CD14-positive monocyte (primary cell): ENCODE results near the gene TMEM187. TPM values are rescaled to one million over a fixed set of nuclear protein-coding genes. Genes with fewer than 3 reads are reported as not detected.

Experiments used
- DNase-seq, 3 donors: peaks; one replicate each; pipeline ENCODE4 v3.0.0-alpha.2; 2011 to 2022
- H2AFZ ChIP-seq: 2 replicates; pipeline ENCODE4 v1.6.0; 2012; ENCODE audit warnings: mild to moderate bottlenecking, low read depth, low read length, inconsistent platforms; ENCODE audit not compliant: insufficient read depth, poor library complexity, severe bottlenecking
- H3K27ac ChIP-seq, 2 donors: 1 replicate in 1 of 2; 2 replicates in 1 of 2; pipeline ENCODE4 v1.5.1; 2012 to 2013; ENCODE audit warnings: low read length in 2 of 2, control low read depth in 1 of 2, inconsistent platforms in 1 of 2, low read depth in 1 of 2, mild to moderate bottlenecking in 1 of 2
- H3K27me3 ChIP-seq, 2 donors: one replicate each; pipeline versions ENCODE4 v1.6.0 to v1.6.1; 2011 to 2013; ENCODE audit warnings: low read length in 2 of 2; ENCODE audit not compliant: control insufficient read depth in 2 of 2, insufficient read depth in 2 of 2
- H3K36me3 ChIP-seq, 2 donors: replicated peaks in 1 of 2; 1 replicate in 1 of 2; 2 replicates in 1 of 2; pipeline versions ENCODE4 v1.5.1 to v1.6.1; 2012 to 2013; ENCODE audit warnings: low read length in 2 of 2, control low read depth in 1 of 2, inconsistent platforms in 1 of 2, mild to moderate bottlenecking in 1 of 2; ENCODE audit not compliant: insufficient read depth in 2 of 2, control insufficient read depth in 1 of 2
- H3K4me1 ChIP-seq, 2 donors: 1 replicate in 1 of 2; 2 replicates in 1 of 2; pipeline versions ENCODE4 v1.5.1 to v1.6.1; 2012 to 2013; ENCODE audit warnings: low read length in 2 of 2, control low read depth in 1 of 2, inconsistent platforms in 1 of 2, mild to moderate bottlenecking in 1 of 2, moderate library complexity in 1 of 2; ENCODE audit not compliant: insufficient read depth in 2 of 2, control insufficient read depth in 1 of 2
- H3K4me2 ChIP-seq: replicated peaks from 2 replicates; pipeline ENCODE3; 2012; ENCODE audit warnings: low read length, moderate library complexity, mild to moderate bottlenecking; ENCODE audit not compliant: poor library complexity, severe bottlenecking; ENCODE audit errors: extremely low read depth
- H3K4me3 ChIP-seq, 3 experiments: fragments of 200-600 bp in 1 of 3; sonication (generic) in 1 of 3; replicated peaks in 1 of 3; 1 replicate in 2 of 3; 2 replicates in 1 of 3; pipeline ENCODE4 v1.5.1; 2011 to 2013; ENCODE audit warnings: low read length in 3 of 3, mild to moderate bottlenecking in 3 of 3, control low read depth in 2 of 3, low read depth in 2 of 3, inconsistent platforms in 1 of 3, moderate library complexity in 1 of 3
- H3K79me2 ChIP-seq: 2 replicates; pipeline ENCODE4 v1.6.0; 2012; ENCODE audit warnings: mild to moderate bottlenecking, control low read depth, inconsistent platforms, low read length, moderate library complexity; ENCODE audit not compliant: insufficient read depth
- H3K9ac ChIP-seq: 2 replicates; pipeline ENCODE4 v1.6.0; 2017; ENCODE audit warnings: low read length, mild to moderate bottlenecking; ENCODE audit not compliant: insufficient read depth, poor library complexity, severe bottlenecking
- H3K9me3 ChIP-seq, 2 donors: replicated peaks in 1 of 2; 1 replicate in 1 of 2; 2 replicates in 1 of 2; pipeline versions ENCODE4 v1.5.1 to v1.6.1; 2012 to 2013; ENCODE audit warnings: low read length in 2 of 2, control low read depth in 1 of 2; ENCODE audit not compliant: control insufficient read depth in 1 of 2, insufficient read depth in 1 of 2
- H4K20me1 ChIP-seq: 2 replicates; pipeline ENCODE4 v1.6.0; 2012; ENCODE audit warnings: mild to moderate bottlenecking, low read length, control low read depth, moderate library complexity; ENCODE audit not compliant: insufficient read depth
- H3K27ac Mint-ChIP-seq, 7 donors: one replicate each; pipeline ENCODE4 v1.8.0; 2020; ENCODE audit warnings: mild to moderate bottlenecking in 7 of 7, mixed read lengths in 7 of 7, moderate library complexity in 6 of 7, inconsistent platforms in 2 of 7
- H3K27me3 Mint-ChIP-seq, 3 donors: one replicate each; pipeline ENCODE4 v1.8.0; 2021 to 2022; ENCODE audit warnings: low read depth in 3 of 3, mild to moderate bottlenecking in 3 of 3, mixed read lengths in 3 of 3, moderate library complexity in 3 of 3, inconsistent platforms in 1 of 3
- H3K36me3 Mint-ChIP-seq, 2 donors: one replicate each; pipeline ENCODE4 v1.8.0; 2020; ENCODE audit warnings: mixed read lengths in 2 of 2, inconsistent platforms in 1 of 2, mild to moderate bottlenecking in 1 of 2
- H3K4me1 Mint-ChIP-seq: one replicate; pipeline ENCODE4 v1.8.0; 2020; ENCODE audit warnings: mild to moderate bottlenecking, mixed read lengths
- H3K4me3 Mint-ChIP-seq, 2 donors: one replicate each; pipeline ENCODE4 v1.8.0; 2020; ENCODE audit warnings: mild to moderate bottlenecking in 2 of 2, mixed read lengths in 2 of 2, moderate library complexity in 1 of 2
- H3K9me3 Mint-ChIP-seq, 7 donors: one replicate each; pipeline ENCODE4 v1.8.0; 2020 to 2022; ENCODE audit warnings: mixed read lengths in 7 of 7, mild to moderate bottlenecking in 6 of 7, moderate library complexity in 6 of 7, inconsistent platforms in 2 of 7
- WGBS: methylation state at CpG from one replicate; pipeline ENCODE4 v1.1.5; 2013; ENCODE audit warnings: missing lambda C conversion rate; ENCODE audit not compliant: insufficient coverage; 5-methylcytosine and 5-hydroxymethylcytosine counted together
- intact Hi-C, 2 donors: fragments of 100-400 bp; cut with micrococcal nuclease; formaldehyde crosslinking; loops; one replicate each; pipeline versions ENCODE4 v1.15.0 to v1.15.1; 2023
- polyA plus RNA-seq, 3 donors: library from polyadenylated mRNA; depleted of rRNA in 1 of 3; unstranded in 2 of 3; stranded (reverse) in 1 of 3; fragments of 300-500 nt in 2 of 3; fragments of >200 nt in 1 of 3; fragmentation: Illumina TruSeq in 2 of 3; gene quantifications; 1 replicate in 2 of 3; 2 replicates in 1 of 3; pipeline ENCODE4 v1.2.3, GENCODE V29; 2012 to 2021
- TF ChIP-seq, protein P1 (sequence below): fragments of 200-600 bp; IDR thresholded peaks from one replicate; pipeline ENCODE4 v1.8.0; 2022; ENCODE audit warnings: antibody characterized with exemption, mild to moderate bottlenecking

TMEM187 gene
- polyA plus RNA-seq, 3 donors, result 2.8 to 10.3 (median 4.9) TPM

GRCh38 chrX:154029439-154029838, 56.9 kb downstream of the TMEM187 start:
- intact Hi-C loops, result no loop called here
- Histone ChIP-seq H3K4me1 (no peaks in the 10 kb centered on the region), H3K27me3 (no peaks in the 10 kb centered on the region), H4K20me1 (peaks cover 53% of the 10 kb centered on the region), H2AFZ (no peak overlapping the region), H3K36me3 (peaks cover 39 to 77% of the 10 kb centered on the region in 2 donors), H3K4me2 (no peak overlapping the region), H3K9me3 (peaks cover 0 to 6% of the 10 kb centered on the region in 2 donors), H3K4me3 (no peak overlapping the region), H3K27ac (no peak overlapping the region), H3K79me2 (peaks cover 14% of the 10 kb centered on the region), H3K9ac (no peak overlapping the region)
- Mint-ChIP-seq H3K36me3 (peaks cover 52 to 69% of the 10 kb centered on the region in 2 donors), H3K9me3 (peaks cover 0 to 8% (median 0%) of the 10 kb centered on the region in 7 donors), H3K27me3 (peaks cover 0 to 59% (median 0%) of the 10 kb centered on the region in 3 donors), H3K27ac (peak overlapping the region in 1 of 7 donors; percentile 82), H3K4me3 (no peak overlapping the region), H3K4me1 (no peaks in the 10 kb centered on the region)
- WGBS, result 90% methylated on average over 3 of the region's 8 CpGs
- TF ChIP-seq, protein P1, sequence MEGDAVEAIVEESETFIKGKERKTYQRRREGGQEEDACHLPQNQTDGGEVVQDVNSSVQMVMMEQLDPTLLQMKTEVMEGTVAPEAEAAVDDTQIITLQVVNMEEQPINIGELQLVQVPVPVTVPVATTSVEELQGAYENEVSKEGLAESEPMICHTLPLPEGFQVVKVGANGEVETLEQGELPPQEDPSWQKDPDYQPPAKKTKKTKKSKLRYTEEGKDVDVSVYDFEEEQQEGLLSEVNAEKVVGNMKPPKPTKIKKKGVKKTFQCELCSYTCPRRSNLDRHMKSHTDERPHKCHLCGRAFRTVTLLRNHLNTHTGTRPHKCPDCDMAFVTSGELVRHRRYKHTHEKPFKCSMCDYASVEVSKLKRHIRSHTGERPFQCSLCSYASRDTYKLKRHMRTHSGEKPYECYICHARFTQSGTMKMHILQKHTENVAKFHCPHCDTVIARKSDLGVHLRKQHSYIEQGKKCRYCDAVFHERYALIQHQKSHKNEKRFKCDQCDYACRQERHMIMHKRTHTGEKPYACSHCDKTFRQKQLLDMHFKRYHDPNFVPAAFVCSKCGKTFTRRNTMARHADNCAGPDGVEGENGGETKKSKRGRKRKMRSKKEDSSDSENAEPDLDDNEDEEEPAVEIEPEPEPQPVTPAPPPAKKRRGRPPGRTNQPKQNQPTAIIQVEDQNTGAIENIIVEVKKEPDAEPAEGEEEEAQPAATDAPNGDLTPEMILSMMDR, result no peak
- no peak for DNase-seq

GRCh38 chrX:154030266-154030665, 57.7 kb downstream of the TMEM187 start:
- Histone ChIP-seq H2AFZ (no peak overlapping the region), H3K4me1 (no peaks in the 10 kb centered on the region), H3K4me3 (no peak overlapping the region), H3K36me3 (peaks cover 41 to 84% of the 10 kb centered on the region in 2 donors), H3K27me3 (no peaks in the 10 kb centered on the region), H3K4me2 (no peak overlapping the region), H4K20me1 (peaks cover 53% of the 10 kb centered on the region), H3K27ac (no peak overlapping the region), H3K9ac (no peak overlapping the region), H3K9me3 (peaks cover 0 to 6% of the 10 kb centered on the region in 2 donors), H3K79me2 (peaks cover 22% of the 10 kb centered on the region)
- Mint-ChIP-seq H3K36me3 (peaks cover 52 to 69% of the 10 kb centered on the region in 2 donors), H3K4me3 (no peak overlapping the region), H3K9me3 (peaks cover 0 to 8% (median 0%) of the 10 kb centered on the region in 7 donors), H3K27ac (peak overlapping the region in 1 of 7 donors; percentile 62), H3K4me1 (no peaks in the 10 kb centered on the region), H3K27me3 (peaks cover 0 to 56% (median 0%) of the 10 kb centered on the region in 3 donors)
- no peak for DNase-seq
- intact Hi-C loops, result no loop called here
- WGBS, result 100% methylated on average over 7 of the region's 20 CpGs
- TF ChIP-seq, protein P1, result no peak
